HG03575 (cell line): ENCODE measurements around the gene SUGCT.

Source experiments
- ATAC-seq: cut with Tn5 transposase; IDR thresholded peaks from one replicate; pipeline ENCODE4 v1.9.1; 2021; ENCODE audit not compliant: unreplicated experiment, insufficient number of reproducible peaks, low FRiP score; ENCODE audit errors: extremely low read depth

The SUGCT gene

DNA sequence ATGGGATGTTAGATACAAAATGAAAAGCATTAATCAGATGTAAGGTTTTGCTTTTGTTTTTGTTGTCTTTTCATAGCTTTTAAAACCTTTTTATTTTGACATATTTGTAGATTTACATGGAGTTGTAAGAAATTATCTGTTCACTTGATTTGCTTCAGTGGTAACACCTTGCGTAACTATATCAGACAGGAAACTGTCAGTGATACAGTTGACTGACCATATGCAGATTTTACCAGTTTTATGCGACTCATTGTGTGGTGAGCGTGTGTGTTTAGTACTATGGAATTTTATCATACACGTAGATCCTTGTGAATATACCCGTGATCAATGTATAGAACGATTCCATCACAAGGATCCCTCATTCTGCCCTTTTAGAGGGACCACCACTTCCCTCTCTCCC lies 701.4 kb downstream of the SUGCT start:
- no peak for ATAC-seq

DNA sequence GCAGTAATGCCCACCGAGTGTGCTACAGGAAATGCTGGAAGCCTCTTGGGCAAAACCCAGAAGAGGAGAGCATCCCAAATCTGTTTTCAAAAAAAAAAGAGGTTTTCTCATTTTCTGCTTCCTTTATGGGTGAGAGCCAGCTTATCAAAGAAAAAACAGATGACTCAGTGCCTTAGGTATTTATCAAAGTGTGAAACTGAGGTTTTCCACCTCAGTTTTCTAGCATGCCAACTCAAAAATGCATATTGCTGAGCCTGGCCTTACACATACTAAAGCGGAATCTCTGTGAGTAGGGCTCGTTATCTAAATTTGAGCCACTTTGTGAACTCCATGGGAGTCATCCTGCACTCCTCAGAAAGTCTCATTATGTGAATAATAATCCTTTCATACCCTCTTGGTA lies 705.1 kb downstream of the SUGCT start:
- no peak for ATAC-seq

DNA sequence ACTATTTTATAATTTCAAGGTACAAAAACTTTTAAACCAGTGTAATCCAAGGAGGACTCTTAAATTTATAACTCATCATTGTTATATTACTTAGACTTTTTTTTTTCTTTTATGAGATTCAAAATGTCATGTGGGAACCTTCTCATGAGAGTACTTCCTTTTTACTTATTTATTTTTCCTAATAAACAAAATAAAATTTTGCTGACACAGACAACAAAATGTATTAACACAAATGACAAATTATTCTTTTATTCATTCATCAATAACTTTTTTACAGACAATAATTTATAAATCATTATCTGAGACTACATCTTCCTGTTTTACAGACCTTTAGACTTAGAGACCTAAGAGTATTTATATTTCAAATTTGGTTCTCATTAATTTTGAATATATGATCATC lies 706.2 kb downstream of the SUGCT start:
- no peak for ATAC-seq

DNA sequence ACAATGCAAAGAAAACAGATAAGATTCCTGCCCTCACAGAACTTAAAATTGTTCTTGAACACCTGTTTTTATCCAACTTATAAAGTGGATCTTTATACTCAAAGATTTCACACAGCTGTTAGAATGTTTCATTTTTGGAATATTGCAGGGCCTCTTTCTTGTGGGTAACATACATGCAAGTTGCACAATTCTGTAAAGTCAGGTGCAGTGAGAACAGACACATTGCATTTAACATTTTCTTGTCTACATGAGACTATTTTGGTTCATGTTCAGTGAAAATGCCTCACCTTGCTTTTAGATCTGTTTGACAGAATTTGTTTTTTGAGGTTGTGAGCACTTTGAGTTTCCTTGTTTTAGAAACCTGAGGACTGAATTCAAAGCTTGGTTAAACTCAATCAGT lies 707.8 kb downstream of the SUGCT start:
- ATAC-seq, result no peak

DNA sequence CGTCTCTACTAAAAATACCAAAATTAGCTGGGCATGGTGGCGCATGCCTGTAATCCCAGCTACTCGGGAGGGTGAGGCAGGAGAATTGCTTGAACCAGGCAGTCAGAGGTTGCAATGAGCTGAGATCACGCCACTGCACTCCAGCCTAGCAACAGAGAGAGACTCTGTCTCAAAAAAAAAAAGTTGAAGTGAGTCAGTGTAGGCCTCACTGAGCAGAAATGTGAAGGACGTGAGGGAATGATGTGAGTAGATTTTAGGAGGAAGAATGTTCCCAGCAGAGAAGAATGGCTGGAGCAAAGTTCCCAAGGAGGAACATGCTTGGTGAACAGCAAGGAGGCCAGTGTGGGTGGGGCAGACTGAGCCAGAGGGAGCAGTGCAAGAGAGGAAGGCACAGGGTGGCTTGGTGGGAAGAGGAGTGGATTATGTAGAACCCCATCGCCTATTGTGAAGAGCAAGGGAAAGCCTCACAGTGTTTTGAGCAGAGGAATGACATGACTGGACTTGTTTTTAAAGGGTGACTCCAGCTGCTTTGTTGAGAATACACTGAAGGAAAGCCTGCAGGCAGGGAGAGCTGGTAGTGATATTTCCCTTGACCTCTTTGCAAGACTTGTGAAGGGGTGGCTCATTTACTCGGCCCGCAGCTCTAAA lies 708.7 kb downstream of the SUGCT start:
- ATAC-seq, result no peak

DNA sequence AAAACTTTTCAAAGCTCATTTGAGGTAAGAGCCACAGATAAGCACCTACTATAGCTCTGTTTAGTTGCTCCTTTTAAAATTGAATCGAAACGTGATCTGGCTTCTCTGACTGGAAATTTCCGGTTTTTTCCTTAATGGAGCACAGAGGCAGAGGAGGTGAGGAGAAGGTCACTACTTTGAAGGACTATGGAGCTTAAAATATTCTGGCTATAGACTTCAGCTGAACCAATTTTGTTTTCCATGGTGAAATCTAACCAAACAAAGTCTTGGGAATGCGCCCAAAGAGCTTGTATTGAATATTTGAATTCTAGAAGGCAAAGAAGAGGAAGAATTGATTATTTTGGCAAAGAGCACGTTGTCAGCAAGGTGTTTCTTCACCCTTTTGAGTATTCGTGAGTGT lies 711.1 kb downstream of the SUGCT start:
- no peak for ATAC-seq

DNA sequence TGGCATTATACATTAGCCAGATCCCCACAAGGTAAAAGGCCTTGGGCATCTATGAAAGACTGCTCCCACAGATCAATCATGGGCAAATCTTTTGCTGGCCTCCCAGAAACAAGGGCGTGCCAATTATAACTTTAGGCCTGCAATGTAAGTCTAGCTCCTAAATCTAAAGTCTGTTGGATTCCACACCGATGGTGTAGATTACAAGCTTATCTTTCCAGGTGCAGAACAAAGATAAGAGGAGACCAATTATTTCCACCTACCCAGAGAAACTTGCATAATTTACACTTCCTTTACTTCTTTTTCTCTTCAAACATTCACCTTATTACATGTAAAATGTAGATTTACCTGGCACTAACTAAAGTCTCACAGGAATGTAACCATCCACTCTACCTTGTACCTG lies 713.1 kb downstream of the SUGCT start:
- no peak for ATAC-seq

DNA sequence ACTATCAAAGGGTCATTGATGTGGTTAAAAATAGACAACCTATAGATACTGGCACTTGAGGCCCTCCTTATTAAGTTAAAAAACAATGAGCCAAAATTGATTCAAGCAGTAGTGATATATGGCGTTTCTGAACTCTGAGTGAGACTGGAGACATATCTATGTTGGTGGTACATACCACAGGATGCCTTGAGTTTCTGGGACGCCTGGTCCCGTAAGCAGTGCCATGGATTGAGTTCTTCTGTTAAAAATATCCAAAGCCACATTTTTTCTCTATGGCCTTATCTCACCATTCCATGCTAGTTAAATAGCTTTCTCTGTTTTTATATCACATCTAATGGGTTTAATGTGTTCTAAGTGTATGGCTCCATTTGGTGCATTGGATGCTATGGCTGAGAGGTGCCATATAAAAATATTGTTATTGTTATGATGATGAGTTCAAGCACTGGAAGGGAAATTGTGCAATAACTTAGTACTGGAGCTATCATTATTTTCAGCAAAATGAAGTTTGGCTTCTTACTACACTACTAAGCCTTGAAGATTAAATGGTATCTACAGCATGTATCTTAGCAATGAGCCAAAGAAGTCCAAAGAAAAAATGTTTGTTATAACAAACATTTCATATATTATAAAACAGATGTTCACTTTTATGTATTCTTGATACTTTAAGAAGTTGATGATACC lies 713.9 kb downstream of the SUGCT start:
- no peak for ATAC-seq

DNA sequence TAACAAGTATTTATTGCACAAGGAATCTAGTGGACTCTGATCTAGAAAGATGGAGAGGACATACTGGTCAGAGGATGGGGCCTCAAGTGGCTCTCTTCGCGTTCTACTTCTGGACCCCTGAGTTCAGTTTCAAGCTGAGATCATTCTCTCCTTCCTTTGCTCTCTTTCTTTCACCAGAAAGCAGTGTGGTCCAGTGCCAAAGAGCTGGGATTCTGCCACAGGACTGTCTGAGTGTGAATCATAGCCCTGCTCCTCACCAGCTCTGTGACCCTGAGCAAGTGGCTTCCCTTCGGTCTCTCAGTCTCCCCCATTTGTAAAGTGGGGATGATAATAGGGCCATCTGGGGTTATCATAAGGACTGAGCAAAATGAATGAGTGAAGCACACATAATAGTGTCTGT lies 715.2 kb downstream of the SUGCT start:
- no peak for ATAC-seq

DNA sequence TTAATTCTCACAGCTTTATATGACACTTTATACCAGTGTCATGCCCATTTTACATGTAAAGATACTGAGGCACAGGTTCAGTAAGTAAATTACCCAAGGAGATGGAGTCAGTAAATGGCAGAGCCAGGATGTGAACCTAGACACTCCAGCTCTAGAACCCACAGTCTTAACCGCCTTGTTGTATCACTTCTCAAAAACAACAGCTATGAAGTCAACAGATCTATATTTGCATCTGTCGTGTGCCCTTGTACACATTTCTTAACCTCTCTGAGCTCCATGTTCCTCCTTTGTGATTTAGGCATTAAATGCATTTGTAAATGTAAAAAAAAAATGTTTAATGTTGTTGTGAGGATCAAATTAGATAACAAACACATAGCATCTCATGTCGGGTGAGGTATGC lies 716.2 kb downstream of the SUGCT start:
- no peak for ATAC-seq

DNA sequence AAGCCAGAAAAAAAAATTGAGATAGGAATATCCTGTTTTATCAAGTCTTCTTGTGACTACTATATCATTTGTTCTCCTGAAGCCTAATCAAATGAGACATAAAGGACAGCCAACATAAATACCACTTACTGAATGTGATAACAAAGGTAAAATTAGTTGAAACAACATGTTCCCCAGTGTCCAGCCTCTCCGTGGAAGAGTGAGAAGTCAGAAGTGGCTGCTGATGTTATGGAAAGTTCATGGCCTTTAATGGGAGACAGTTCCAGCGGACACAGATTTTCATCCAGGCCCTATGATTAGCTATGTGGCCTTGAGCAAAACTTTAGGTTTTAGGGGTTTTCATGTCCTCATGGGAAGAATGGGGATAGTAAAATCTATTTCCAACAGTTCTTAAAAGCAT lies 724.3 kb downstream of the SUGCT start:
- ATAC-seq, result no peak

DNA sequence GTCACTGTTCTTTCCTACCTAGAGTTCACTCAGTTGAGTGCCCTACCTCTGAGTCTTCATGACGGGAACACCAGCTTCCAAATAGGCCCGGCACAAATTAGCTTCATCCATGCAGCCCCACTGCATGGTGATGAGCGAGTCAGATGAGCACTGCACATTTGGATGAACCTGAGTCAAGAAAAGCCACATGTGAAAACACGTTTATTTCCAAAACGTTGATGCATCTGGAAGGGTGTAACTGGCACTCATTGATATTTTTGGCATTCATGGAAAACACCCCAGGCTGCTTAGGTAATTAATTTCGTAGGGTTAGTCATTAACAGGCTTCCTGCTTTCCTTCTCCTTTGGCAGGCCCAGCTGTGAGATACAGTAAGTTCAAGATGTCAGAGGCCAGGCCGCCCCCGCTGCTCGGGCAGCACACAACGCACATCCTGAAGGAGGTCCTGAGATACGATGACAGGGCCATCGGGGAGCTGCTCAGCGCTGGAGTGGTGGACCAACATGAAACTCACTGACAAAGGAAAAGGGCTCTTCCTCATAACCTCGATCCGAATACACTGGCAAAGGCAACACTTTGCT lies 725.2 kb downstream of the SUGCT start:
- no peak for ATAC-seq

DNA sequence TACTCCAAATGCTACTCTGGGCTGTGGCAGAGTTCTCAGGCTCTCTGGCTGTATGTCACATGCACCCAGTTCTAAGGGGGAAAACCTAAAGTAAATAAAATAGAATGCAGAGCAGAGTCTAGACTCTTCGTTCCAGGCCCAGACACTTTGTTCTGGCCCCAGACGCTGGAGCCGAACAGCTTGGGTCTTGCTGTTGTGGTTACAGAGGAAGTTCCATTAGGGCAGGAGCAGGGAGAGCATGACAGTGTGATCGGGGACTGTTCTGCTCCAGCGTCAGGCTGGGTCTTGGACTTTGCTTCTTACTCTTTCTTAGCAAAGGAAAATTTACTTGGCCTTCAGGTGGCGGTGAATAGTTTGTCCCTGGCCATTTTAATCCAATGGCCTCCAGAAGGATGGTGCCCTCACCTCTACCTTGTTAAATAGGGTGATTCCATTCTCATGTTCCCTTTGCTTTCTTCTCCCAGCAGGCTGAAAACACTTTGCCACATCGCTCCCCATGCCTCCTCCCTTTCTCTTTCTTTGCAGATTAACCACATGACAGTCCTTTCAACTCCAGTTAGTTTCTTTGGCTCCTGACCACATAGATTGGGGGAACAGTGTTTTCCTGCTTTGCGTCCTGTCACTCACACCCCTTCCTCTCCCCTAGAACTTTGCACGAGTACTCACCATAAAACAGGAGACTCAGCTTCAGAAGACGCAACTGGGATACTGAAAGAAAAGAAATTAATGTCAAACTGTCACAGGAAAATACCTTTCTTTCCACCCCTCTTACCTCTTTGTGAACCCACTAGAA lies 730.8 kb downstream of the SUGCT start:
- no peak for ATAC-seq

DNA sequence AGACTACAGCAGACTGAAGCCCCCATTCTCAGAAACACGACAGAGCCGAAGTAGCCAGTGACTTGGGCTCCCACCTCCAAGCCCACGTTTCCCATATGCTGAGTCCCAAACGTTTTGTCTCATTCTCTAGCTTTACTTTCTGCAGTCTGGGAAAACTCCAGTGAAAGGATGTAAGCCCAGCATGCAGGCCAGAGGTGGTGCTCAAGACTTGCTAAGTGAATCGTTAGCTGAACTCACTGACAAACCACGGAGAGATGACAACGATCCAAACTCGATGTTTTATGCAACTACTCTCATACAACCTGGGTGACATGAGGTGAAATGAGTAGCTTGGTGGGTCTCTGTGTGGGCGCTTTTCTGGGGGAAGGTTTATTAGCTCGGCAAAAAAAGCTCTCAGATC lies 731.8 kb downstream of the SUGCT start:
- ATAC-seq, result no peak

DNA sequence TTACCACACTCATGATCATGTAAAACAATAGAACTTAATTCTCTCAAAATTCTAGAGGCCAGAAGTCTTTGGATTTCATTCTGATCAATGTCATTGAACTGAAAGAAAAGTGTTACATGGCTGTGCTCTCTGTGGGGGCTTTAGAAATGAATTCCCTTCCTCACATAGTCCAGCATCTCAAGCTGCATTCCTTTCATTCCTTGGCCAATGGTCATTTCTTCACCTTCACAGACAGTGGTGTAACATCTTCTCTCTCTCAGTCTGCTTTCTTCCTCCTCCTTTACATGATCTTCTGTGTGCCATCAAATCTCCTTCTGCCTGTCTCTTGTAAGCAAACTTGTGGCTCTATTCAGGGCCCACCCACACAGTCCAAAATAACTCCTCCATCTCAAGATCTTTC lies 735.3 kb downstream of the SUGCT start:
- no peak for ATAC-seq

DNA sequence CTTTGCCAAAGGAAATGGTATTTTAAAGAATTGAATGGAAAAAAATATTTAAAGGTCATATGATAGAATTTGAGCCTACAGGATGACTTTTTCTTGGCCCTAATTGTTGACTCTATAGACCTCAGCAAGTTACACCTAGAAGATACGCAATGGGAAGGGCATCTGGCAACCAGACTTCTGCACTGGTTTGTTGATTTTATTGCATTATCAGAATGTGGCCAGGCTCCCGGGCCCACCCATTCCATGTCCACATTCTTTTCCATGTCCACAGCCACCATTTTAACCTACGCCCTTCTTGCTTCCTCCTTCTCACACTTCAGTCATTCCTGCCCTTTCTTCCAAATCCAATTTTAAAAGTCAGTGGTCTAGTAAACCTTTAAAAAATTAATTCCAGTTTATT lies 738.4 kb downstream of the SUGCT start:
- no peak for ATAC-seq

DNA sequence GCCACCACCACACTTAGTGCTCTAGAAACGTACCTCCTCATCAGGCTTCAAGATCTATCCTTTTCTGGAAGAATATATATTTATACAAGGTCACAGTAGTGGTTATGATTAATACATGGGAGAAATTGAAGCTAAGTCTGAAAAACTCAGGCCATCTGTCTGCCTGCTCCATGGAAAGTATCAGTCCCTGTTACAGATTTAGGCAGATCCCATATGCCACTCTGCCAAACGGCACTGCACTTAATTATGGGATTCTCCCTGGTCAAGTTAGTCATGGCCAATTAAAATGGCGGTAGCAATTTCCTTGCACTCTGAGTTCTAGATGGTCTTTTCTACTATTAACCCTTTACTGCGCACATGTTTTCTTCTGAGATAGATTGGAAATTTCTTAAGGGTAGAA lies 740.0 kb downstream of the SUGCT start:
- no peak for ATAC-seq

DNA sequence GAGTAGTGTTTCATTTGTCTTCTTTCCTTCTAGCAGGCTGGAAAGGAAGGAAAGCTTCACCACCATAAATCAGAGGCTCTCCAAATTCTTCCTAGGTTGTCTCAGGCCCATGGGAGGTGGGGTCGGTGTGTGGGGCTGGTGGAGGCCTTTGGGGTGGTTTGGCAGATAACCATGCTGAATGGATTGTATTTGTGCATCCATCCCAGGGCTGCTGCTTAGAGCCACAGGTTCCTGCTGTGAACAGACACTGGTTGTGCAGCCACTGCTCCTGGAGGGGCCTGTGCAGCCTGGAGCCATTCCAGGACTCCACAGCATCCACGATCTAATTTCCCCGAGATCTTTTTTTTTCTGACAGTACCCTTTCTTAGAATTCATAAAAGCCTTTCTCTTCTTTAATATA lies 741.8 kb downstream of the SUGCT start:
- no peak for ATAC-seq

DNA sequence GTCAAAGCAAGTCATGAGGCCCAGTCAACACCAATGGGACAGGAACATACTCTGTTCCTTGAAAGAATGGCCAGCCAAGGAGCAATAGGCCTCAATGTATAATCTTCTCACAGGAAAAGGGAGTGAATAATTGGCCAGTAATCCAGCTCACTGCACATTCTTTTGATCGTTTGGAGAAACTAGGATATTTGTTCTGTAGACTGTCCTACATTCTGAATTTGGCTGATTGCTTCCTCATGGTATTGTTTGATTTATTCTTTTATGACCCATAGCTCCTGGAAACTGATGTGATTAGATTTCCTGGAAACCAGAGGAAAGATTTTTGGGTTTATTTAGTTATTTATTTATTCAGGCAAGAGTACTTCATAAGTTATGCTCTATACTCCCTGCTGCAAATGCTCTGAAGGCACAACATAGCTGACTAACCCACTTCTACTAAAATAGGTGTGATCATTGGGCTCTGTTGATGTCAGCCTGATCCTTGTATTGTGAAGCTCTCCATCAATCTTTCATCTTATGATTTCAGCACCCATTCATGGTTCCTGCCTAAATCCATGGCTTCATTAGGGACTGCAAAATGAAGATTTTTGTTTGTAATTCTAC lies 745.2 kb downstream of the SUGCT start:
- no peak for ATAC-seq

DNA sequence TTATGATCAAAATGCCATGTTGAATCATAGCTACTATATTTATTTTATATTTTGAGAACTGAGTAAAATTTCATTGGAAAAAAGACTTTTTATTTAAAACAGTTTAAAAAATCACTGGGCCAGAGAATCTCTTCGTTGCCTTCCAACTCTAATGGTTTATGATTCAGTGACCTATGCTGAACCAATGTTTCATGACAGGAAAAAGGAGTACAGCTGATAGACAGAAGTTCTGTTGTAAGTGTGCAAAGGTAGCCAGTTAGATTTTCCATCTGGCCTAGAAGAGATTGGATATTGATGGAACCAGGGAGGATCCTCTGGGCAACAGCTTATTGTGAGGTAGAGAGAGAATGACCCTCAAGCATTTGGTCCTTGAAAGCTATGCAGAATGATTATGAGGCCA lies 745.8 kb downstream of the SUGCT start:
- ATAC-seq, result no peak
